Hindlimb muscle (tissue), 1 donor: ENCODE results near the gene LSM7. TPM values are rescaled to one million over a fixed set of nuclear protein-coding genes. Genes with fewer than 3 reads are reported as not detected.

ENCODE experiments used
- DNase-seq: peaks from one replicate; pipeline ENCODE4 v3.0.0-alpha.2; 2013
- polyA plus RNA-seq: library from polyadenylated mRNA; unstranded; fragments of 120-200 nt; gene quantifications from one replicate; pipeline ENCODE4 v1.2.1, GENCODE V29; 2013; ENCODE audit not compliant: insufficient read length

The LSM7 gene
- polyA plus RNA-seq, 1 donor = 71.7 TPM

GRCh38 chr19:2338055-2338615 is 9.7 kb upstream of the LSM7 start:
- no peak for DNase-seq

- DNase-seq = peak; percentile 70
These were observed 8.9 kb upstream of the LSM7 start for GRCh38 chr19:2337329-2337707.

- no peak for DNase-seq
These were observed 8.3 kb upstream of the LSM7 start for GRCh38 chr19:2336528-2337328.

GRCh38 chr19:2335848-2336247 is 7.5 kb upstream of the LSM7 start:
- no peak for DNase-seq

- no peak for DNase-seq
These were observed 6.8 kb upstream of the LSM7 start for GRCh38 chr19:2334986-2335846.

GRCh38 chr19:2334426-2334825 is 6.0 kb upstream of the LSM7 start:
- DNase-seq = no peak

GRCh38 chr19:2333807-2334211 is 5.4 kb upstream of the LSM7 start:
- no peak for DNase-seq

GRCh38 chr19:2333027-2333806 is 4.8 kb upstream of the LSM7 start:
- DNase-seq = no peak

GRCh38 chr19:2332341-2333026 is 4.1 kb upstream of the LSM7 start:
- no peak for DNase-seq

GRCh38 chr19:2331601-2332246 is 3.3 kb upstream of the LSM7 start:
- no peak for DNase-seq

GRCh38 chr19:2330632-2331284 is 2.4 kb upstream of the LSM7 start:
- no peak for DNase-seq

GRCh38 chr19:2330255-2330631 is 1.9 kb upstream of the LSM7 start:
- no peak for DNase-seq

- no peak for DNase-seq
These were observed 1.1 kb upstream of the LSM7 start for GRCh38 chr19:2329501-2329916.

GRCh38 chr19:2329149-2329478 is 728 bp upstream of the LSM7 start:
- no peak for DNase-seq

- DNase-seq = no peak
These were observed 499 bp downstream of the LSM7 start for GRCh38 chr19:2327773-2328400.

GRCh38 chr19:2326699-2327360 is 1.6 kb downstream of the LSM7 start:
- no peak for DNase-seq

- no peak for DNase-seq
These were observed 2.9 kb downstream of the LSM7 start for GRCh38 chr19:2325281-2326046.

GRCh38 chr19:2324220-2324948 is 4.0 kb downstream of the LSM7 start:
- no peak for DNase-seq

GRCh38 chr19:2323707-2324106 is 4.7 kb downstream of the LSM7 start:
- no peak for DNase-seq
